COR-L47 (cell line): ENCODE results near the gene BTBD6.

ENCODE experiments used
- DNase-seq: peaks from one replicate; lab custom pipeline; 2025; lab: John Stamatoyannopoulos, UW

Gene BTBD6

GRCh38 chr14:105211086-105211757, 37.1 kb upstream of the BTBD6 start:
- DNase-seq: no peak

GRCh38 chr14:105211758-105212089, 36.6 kb upstream of the BTBD6 start:
- DNase-seq: no peak

GRCh38 chr14:105212541-105213300, 35.6 kb upstream of the BTBD6 start:
- DNase-seq: peak; percentile 90

DNA sequence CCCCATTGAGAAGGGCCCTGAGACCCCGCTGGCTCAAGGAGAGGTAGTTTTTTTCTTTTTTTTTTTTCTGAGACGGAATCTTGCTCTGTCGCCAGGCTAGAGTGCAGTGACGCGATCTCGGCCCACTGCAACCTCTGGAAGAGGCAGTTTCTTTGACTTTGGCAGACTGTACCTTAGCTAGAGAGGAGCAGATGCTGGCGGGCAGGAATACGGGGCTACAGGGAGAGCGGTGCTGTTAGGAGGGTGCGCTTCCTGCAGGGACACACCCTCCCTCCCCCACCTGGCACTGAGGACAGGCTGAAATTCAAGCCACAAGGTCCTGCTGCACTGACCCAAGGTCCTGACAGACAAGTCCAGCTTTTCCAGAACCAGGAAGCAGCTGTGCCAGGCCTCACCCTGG, 35.0 kb upstream of the BTBD6 start:
- DNase-seq: peak; percentile 13

GRCh38 chr14:105214324-105214915, 33.9 kb upstream of the BTBD6 start:
- no peak for DNase-seq

DNA sequence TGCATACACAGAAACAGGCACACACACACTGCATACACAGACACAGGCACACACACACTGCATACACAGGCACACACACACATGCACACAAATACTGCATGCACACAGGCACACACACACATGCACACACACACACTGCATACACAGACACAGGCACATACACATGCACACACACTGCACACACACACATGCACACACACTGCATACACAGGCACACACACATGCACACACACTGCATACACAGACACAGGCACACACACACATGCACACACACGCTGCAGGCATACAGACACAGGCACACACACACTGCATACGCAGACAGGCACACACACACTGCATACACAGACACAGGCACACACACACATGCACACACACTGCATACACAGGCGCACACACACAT, 32.7 kb upstream of the BTBD6 start:
- DNase-seq: no peak

DNA sequence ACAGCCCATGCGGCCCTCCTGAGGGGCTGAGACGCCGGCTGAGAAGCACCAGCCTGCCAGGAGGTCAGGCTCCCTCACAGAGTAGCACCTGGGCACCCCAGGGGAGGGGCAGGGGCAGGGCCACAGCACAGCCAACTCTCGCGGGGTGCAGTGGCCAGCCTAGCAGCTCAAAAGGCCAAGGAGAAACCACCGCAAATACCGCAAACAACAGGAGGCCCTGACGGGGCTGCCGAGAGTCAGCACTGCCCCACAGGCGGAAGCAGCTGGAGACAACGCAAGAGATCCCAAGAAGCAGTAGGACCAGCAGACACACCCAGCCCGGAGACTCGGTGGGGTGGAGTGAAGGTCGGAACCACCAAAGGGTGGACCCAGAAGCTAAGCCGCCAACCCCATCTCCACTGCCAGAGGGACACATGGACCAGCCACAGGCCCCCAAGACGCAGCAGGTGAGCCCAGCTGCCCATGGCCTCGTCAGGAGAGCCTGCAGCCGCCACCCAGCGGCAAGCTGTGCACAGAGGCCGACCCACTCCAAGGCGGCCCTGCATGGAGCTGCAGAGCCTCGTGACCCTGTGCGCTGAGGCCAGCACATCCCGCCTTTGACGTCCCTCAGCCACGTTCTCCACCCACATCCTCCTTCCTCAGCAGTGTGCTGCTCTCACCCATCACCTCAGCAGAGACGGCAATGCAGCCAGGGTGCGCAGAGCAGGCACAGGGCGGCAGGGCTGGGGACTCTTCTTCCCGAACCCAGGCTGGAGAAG, 31.7 kb upstream of the BTBD6 start:
- DNase-seq: no peak

DNA sequence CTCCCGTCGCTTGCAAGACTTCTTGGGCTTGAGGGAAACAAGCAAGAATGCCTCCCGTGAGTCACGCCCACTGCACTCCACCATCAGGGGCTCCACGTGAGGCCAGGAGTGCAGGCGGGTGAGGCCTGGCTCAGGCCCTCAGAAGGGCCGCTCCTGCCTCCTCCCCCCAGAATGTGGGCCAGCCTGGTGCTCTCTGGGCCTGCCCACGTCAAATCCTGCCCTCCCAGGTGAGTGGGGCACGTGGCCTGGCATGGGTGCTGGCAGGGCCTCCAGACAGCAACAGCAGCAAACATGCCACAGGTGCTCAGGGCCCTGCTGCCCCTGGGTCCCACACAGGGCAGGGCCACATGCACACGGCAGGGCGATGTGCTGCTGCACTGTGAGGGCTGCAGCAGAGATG, 30.6 kb upstream of the BTBD6 start:
- DNase-seq: no peak

DNA sequence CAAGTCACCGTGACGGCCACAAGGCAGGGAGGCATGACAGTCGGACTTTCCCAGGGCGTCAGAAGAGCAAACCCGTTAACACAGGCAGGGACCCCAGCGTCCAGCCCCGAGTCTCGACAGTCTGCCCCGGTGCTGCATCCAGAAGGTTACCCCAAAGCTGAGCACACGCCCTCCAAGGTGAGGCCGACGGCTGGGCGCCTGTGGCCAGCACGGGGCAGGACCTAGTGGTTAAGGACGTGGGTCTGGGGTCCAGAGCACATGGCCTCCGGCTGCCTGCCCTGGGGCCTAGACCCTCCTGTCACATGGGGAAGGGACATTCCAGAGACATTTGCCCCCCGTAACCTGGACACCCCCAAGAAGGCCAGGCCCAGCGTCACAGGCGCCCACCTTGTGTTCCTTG, 29.7 kb upstream of the BTBD6 start:
- no peak for DNase-seq

- no peak for DNase-seq
Observed at GRCh38 chr14:105219043-105219612, 29.2 kb upstream of the BTBD6 start.

DNA sequence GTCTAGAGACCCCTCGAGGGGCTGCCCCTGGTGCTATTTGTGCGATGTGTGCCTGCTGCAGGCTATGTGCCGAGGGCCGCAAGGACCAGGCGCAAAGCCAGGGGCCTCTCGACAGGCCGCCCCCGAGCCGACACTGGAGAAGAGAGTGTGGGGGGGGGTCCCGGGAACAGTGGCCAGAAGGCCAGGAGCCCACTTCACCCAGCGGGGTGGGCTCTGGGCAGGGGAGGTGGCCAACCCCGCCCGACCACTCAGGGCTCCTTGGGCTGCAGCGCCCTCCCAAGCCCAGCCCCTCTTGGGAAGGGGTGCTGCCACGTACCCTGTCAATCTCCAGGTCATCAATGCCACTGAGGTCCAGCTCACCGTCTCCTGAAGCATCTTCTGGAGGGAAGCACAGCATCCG, 28.6 kb upstream of the BTBD6 start:
- DNase-seq: no peak

GRCh38 chr14:105220699-105221597, 27.4 kb upstream of the BTBD6 start:
- DNase-seq: no peak

- no peak for DNase-seq
Observed at GRCh38 chr14:105221598-105222178, 26.6 kb upstream of the BTBD6 start.

DNA sequence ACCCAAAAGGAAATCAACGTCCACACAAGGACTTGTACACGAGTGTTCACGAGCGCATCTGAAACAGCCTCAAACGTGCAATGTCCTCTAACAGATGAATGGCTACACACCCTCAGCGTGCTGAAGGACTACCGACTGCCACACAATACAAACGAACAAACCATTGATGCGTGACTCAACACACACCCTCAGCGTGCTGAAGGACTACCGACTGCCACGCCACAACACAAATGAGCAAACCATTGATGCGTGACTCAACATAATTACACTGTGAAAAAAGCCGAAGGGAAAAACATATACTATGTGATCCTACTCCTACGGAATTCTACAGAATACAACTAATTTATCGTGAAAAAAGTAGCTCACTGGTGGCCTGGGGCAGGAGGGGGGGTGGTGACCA, 25.1 kb upstream of the BTBD6 start:
- no peak for DNase-seq

DNA sequence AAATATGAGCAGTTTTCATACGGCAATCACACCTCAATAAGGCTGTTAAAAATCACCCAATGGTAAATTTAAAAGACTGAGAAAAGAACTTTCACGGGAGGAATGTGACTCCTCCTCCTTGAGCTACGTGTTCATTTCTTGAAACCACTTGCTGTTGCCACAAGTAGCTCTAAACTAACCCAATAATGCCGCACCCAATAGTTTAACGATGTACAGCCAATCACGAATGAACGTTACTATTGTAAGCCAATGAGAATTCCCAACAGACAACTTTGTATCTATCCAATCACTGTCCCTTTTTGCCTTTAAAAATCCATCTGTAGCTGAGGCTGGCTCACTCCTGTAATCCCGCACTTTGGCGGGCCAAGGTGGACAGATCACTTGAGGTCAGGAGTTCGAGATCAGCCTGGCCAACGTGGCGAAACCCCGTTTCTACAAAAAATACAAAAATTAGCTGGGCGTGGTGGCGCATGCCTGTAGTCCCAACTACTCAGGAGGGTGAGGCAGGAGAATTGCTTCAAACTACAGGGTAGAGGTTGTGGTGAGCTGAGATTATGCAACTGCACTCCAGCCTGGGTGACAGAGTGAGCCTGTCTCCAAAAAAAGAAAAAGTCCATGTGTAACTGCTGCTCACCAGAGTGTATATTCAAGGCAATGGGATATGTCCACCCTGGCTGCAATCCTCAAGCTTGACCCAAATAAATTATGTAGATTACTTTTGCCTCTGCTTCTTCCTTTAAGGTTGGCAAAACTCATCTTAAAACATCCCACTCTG, 24.4 kb upstream of the BTBD6 start:
- no peak for DNase-seq

- no peak for DNase-seq
Observed at GRCh38 chr14:105224845-105225570, 23.3 kb upstream of the BTBD6 start.

DNA sequence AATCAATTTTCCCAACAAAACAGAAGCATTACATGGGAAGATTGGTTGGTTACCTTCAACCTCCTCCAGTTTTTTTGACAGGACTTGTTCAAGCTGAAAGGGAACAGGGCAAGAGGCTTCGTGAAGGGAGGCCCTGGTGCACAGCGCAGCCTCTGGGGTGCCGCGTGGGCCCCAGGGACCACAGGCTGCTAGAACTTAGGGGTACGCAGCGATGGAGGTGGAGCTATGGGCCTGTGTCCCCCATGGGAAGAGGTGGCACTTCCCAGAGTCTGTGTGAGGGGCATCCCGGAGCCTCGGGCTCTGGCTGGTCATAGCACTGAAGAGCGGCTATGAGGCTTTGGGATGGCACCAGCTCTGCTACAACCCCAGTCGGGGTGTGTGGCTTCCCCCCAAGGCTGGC, 22.1 kb upstream of the BTBD6 start:
- no peak for DNase-seq

- DNase-seq: no peak
Observed at GRCh38 chr14:105227346-105227745, 21.0 kb upstream of the BTBD6 start.

DNA sequence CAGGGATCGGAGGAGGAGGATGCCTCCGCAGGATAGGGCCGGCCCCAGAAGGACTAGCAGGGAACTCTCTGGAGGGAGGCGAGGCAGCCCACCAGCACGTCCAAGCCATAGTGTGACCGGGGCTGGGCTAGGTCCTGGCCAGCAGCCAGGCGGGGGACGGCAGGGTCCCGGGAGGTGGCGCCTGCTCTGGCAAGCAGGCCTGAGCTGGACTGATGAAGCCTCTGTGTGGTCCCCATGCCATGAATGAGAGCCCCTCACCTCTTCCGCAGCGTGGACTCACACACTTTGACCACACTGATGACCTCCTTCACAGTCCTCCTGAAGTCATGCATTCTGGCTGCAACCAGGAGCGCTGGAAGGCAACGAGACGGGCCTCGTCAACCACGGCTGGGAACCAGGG, 19.8 kb upstream of the BTBD6 start:
- no peak for DNase-seq
